Hepatocyte (in vitro differentiated cells): ENCODE results near the gene KMT2A. TPM values are rescaled to one million over a fixed set of nuclear protein-coding genes. Genes with fewer than 3 reads are reported as not detected.
"Not testable (repeated sequence)": the region's sequence is repeated elsewhere in the genome, so short reads cannot be mapped to it uniquely, and the experiment has no call there.

Source experiments
- DNase-seq: peaks from one replicate; pipeline ENCODE4 v3.0.0-alpha.2; 2016; ENCODE audit warnings: low spot score
- H2AFZ ChIP-seq: fragments of 200-600 bp; sonication (generic); 2 replicates; pipeline ENCODE4 v1.6.0; 2016; ENCODE audit warnings: antibody characterized with exemption, mild to moderate bottlenecking
- H3K27ac ChIP-seq: fragments of 200-600 bp; sonication (generic); 2 replicates; pipeline ENCODE4 v1.5.1; 2016; ENCODE audit warnings: mild to moderate bottlenecking
- H3K27me3 ChIP-seq: fragments of 200-600 bp; sonication (generic); 2 replicates; pipeline ENCODE4 v1.6.1; 2016
- H3K36me3 ChIP-seq: fragments of 200-600 bp; sonication (generic); replicated peaks from 2 replicates; pipeline ENCODE4 v1.5.1; 2016; ENCODE audit warnings: low read depth; ENCODE audit not compliant: insufficient read depth
- H3K4me1 ChIP-seq: fragments of 200-600 bp; sonication (generic); 2 replicates; pipeline ENCODE4 v1.5.1; 2016; ENCODE audit warnings: mild to moderate bottlenecking, moderate library complexity; ENCODE audit not compliant: insufficient read depth
- H3K4me2 ChIP-seq: fragments of 200-600 bp; sonication (generic); 2 replicates; pipeline ENCODE4 v1.6.0; 2016
- H3K4me3 ChIP-seq: fragments of 200-600 bp; sonication (generic); 2 replicates; pipeline ENCODE4 v1.5.1; 2016; ENCODE audit warnings: mild to moderate bottlenecking
- H3K79me2 ChIP-seq: fragments of 200-600 bp; sonication (generic); 2 replicates; pipeline ENCODE4 v1.6.0; 2017; ENCODE audit warnings: mild to moderate bottlenecking
- H3K9me2 ChIP-seq: fragments of 200-600 bp; sonication (generic); replicated peaks from 2 replicates; pipeline ENCODE4 v1.6.0; 2017; ENCODE audit warnings: mild to moderate bottlenecking; ENCODE audit not compliant: insufficient read depth
- H3K9me3 ChIP-seq: fragments of 200-600 bp; sonication (generic); 2 replicates; pipeline ENCODE4 v1.5.1; 2016; ENCODE audit warnings: low read depth, mild to moderate bottlenecking
- H4K20me1 ChIP-seq: fragments of 200-600 bp; sonication (generic); 2 replicates; pipeline ENCODE4 v1.6.0; 2016; ENCODE audit warnings: mild to moderate bottlenecking; ENCODE audit not compliant: insufficient read depth, poor library complexity, severe bottlenecking
- CTCF ChIP-seq: fragments of 200-600 bp; sonication (generic); IDR thresholded peaks from 2 replicates; pipeline ENCODE4 v1.5.1; 2016; ENCODE audit warnings: antibody characterized with exemption, mild to moderate bottlenecking; ENCODE audit not compliant: poor library complexity
- EZH2 ChIP-seq: fragments of 200-600 bp; sonication (generic); IDR thresholded peaks from 2 replicates; pipeline ENCODE4 v1.6.1; 2016; ENCODE audit warnings: antibody characterized with exemption, mild to moderate bottlenecking, borderline replicate concordance
- EZH2phosphoT487 ChIP-seq: fragments of 200-600 bp; sonication (generic); IDR thresholded peaks from one replicate; pipeline ENCODE4 v1.6.1; 2018; ENCODE audit warnings: antibody characterized with exemption, mild to moderate bottlenecking, low read depth, moderate library complexity; ENCODE audit not compliant: unreplicated experiment, severe bottlenecking
- WGBS: methylation state at CpG from one replicate; pipeline ENCODE4 v1.1.6; 2016; ENCODE audit warnings: low lambda C conversion rate; ENCODE audit errors: missing lambda C conversion rate; 5-methylcytosine and 5-hydroxymethylcytosine counted together
- polyA plus RNA-seq: library from polyadenylated mRNA; unstranded; fragments of >200 nt; fragmentation: Nextera tagmentation; extraction: Ambion mirVana; gene quantifications from 2 replicates; pipeline ENCODE4 v1.2.1, GENCODE V29; 2016
- total RNA-seq: library from RNA; depleted of rRNA; stranded (reverse); fragments of >200 nt; gene quantifications from 2 replicates; pipeline ENCODE4 v1.2.3, GENCODE V29; 2014

KMT2A gene
- total and polyA plus RNA-seq, 2 experiments from 2014 or later, result 23.0 to 29.1 TPM

GRCh38 chr11:118471030-118471429 is 34.7 kb downstream of the KMT2A start:
- no peak overlapping the region for H3K4me2 ChIP-seq
- peaks cover 3% of the 10 kb centered on the region for H4K20me1 ChIP-seq
- H3K4me3 ChIP-seq, result no peak overlapping the region
- H3K36me3 ChIP-seq, result no peaks in the 10 kb centered on the region
- no peak overlapping the region for H2AFZ ChIP-seq
- H3K4me1 ChIP-seq, result no peaks in the 10 kb centered on the region
- H3K27me3 ChIP-seq, result no peaks in the 10 kb centered on the region
- TF ChIP-seq EZH2 (no peak), CTCF (no peak), EZH2phosphoT487 (no peak)
- no peak overlapping the region for H3K27ac ChIP-seq
- no peaks in the 10 kb centered on the region for H3K9me2 ChIP-seq
- WGBS, result 96% methylated on average over 2 of the region's 2 CpGs
- no peak for DNase-seq
- no peaks in the 10 kb centered on the region for H3K9me3 ChIP-seq
- peaks cover 56% of the 10 kb centered on the region for H3K79me2 ChIP-seq

- H3K4me1 ChIP-seq, result no peaks in the 10 kb centered on the region
- no peaks in the 10 kb centered on the region for H3K9me2 ChIP-seq
- H3K27me3 ChIP-seq, result no peaks in the 10 kb centered on the region
- TF ChIP-seq CTCF, result no peak
- TF ChIP-seq EZH2, result no peak
- TF ChIP-seq EZH2phosphoT487, result no peak
- no peaks in the 10 kb centered on the region for H3K9me3 ChIP-seq
- no peak overlapping the region for H2AFZ ChIP-seq
- peaks cover 37% of the 10 kb centered on the region for H3K79me2 ChIP-seq
- H3K36me3 ChIP-seq, result no peaks in the 10 kb centered on the region
- H4K20me1 ChIP-seq, result peaks cover 3% of the 10 kb centered on the region
- no peak for DNase-seq
- no peak overlapping the region for H3K4me2 ChIP-seq
- WGBS, result 95% methylated on average over 6 of the region's 6 CpGs
- no peak overlapping the region for H3K27ac ChIP-seq
- no peak overlapping the region for H3K4me3 ChIP-seq
Measured at GRCh38 chr11:118473537-118473936, 37.2 kb downstream of the KMT2A start.

GRCh38 chr11:118476676-118477075 is 40.4 kb downstream of the KMT2A start:
- Histone ChIP-seq H3K9me3 (no peaks in the 10 kb centered on the region), H4K20me1 (no peaks in the 10 kb centered on the region), H3K36me3 (no peaks in the 10 kb centered on the region), H3K9me2 (no peaks in the 10 kb centered on the region), H3K4me1 (no peaks in the 10 kb centered on the region), H3K27me3 (no peaks in the 10 kb centered on the region), H3K4me2 (no peak overlapping the region), H2AFZ (no peak overlapping the region), H3K4me3 (no peak overlapping the region), H3K27ac (no peak overlapping the region), H3K79me2 (peaks cover 24% of the 10 kb centered on the region)
- WGBS, result 87% methylated on average over 7 of the region's 7 CpGs
- TF ChIP-seq EZH2phosphoT487 (no peak), CTCF (no peak), EZH2 (no peak)
- DNase-seq, result no peak

GRCh38 chr11:118481238-118481637 is 44.9 kb downstream of the KMT2A start:
- not testable (repeated sequence) for H3K27me3 ChIP-seq, H4K20me1 ChIP-seq, H3K9me2 ChIP-seq, DNase-seq, H3K4me2 ChIP-seq, H3K79me2 ChIP-seq, H3K9me3 ChIP-seq, H2AFZ ChIP-seq, H3K4me3 ChIP-seq, H3K27ac ChIP-seq, H3K36me3 ChIP-seq, H3K4me1 ChIP-seq
- WGBS, result 100% methylated on average over 1 of the region's 1 CpG
